Thyroid gland (tissue), 4 donors: Measurements from ENCODE around the gene RPTOR. TPM values are rescaled to one million over a fixed set of nuclear protein-coding genes. Genes with fewer than 3 reads are reported as not detected.

ENCODE experiments used
- DNase-seq, 2 donors: peaks; one replicate each; pipeline ENCODE4 v3.0.0-alpha.2; 2019
- H3K27ac ChIP-seq, 3 donors: fragments of 200-600 bp; sonication (generic); 1 replicate in 2 of 3; 2 replicates in 1 of 3; pipeline ENCODE4 v1.5.1; 2016 to 2019; ENCODE audit warnings: mild to moderate bottlenecking in 1 of 3, moderate library complexity in 1 of 3
- H3K27me3 ChIP-seq: fragments of 200-600 bp; sonication (generic); one replicate; pipeline ENCODE4 v1.5.1; 2019
- H3K36me3 ChIP-seq, 2 donors: fragments of 200-600 bp; sonication (generic); one replicate each; pipeline ENCODE4 v1.5.1; 2016 to 2019
- H3K4me1 ChIP-seq, 2 donors: fragments of 200-600 bp; sonication (generic); one replicate each; pipeline ENCODE4 v1.5.1; 2017 to 2019
- H3K4me3 ChIP-seq, 3 donors: fragments of 200-600 bp; sonication (generic); replicated peaks in 1 of 3; 1 replicate in 2 of 3; 2 replicates in 1 of 3; pipeline ENCODE4 v1.5.1; 2016; ENCODE audit warnings: mild to moderate bottlenecking in 1 of 3
- H3K9me3 ChIP-seq: fragments of 200-600 bp; sonication (generic); one replicate; pipeline ENCODE4 v1.5.1; 2017
- POLR2A ChIP-seq, 2 donors: fragments of 450-650 bp; IDR thresholded peaks; one replicate each; pipeline ENCODE4 v1.6.1; 2017; ENCODE audit warnings: antibody characterized with exemption in 2 of 2, mild to moderate bottlenecking in 2 of 2, moderate library complexity in 1 of 2
- WGBS, 2 donors: methylation state at CpG; one replicate each; pipeline ENCODE4 v1.1.5; 2017; 5-methylcytosine and 5-hydroxymethylcytosine counted together
- intact Hi-C: fragments of 100-400 bp; cut with DNase I; formaldehyde crosslinking; loops from one replicate; pipeline ENCODE4 v1.15.1; 2023
- total RNA-seq, 4 donors: library from RNA; depleted of rRNA; stranded (reverse); fragments of >200 nt; gene quantifications; one replicate each; pipeline ENCODE4 v1.2.3, GENCODE V29; 2016
- TF ChIP-seq, protein P1 (sequence below), 6 experiments: fragments of 200-600 bp in 3 of 6; fragments of 450-650 bp in 3 of 6; sonication (generic) in 3 of 6; IDR thresholded peaks; one replicate each; pipeline ENCODE4 v1.5.1; 2016 to 2019; ENCODE audit warnings: antibody characterized with exemption in 6 of 6, mild to moderate bottlenecking in 2 of 6, inconsistent platforms in 1 of 6, moderate library complexity in 1 of 6

Gene RPTOR
- total RNA-seq, 4 donors from 2014 or later = 24.2 to 58.1 (median 34.5) TPM

DNA sequence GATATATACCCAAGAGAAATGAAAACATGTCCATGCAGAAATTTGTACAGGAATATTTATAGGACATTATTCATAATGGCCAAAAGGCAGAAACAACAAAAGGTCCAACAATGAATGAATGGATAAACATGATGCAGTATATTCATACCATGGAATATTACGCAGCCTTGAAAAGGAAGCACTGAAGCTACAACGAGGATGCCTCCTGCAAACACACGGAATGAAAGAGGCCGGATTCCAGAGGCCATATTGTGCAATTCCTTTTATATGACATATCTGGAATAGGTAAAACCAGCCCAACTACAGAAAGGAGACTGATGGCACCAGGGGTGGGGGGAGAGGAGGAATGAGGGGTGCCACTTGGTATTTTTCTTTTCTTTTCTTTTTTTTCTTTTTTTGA, 432.5 kb downstream of the RPTOR start:
- H3K27ac ChIP-seq = no peak overlapping the region
- no peaks in the 10 kb centered on the region for H3K36me3 ChIP-seq
- TF ChIP-seq, protein P1, sequence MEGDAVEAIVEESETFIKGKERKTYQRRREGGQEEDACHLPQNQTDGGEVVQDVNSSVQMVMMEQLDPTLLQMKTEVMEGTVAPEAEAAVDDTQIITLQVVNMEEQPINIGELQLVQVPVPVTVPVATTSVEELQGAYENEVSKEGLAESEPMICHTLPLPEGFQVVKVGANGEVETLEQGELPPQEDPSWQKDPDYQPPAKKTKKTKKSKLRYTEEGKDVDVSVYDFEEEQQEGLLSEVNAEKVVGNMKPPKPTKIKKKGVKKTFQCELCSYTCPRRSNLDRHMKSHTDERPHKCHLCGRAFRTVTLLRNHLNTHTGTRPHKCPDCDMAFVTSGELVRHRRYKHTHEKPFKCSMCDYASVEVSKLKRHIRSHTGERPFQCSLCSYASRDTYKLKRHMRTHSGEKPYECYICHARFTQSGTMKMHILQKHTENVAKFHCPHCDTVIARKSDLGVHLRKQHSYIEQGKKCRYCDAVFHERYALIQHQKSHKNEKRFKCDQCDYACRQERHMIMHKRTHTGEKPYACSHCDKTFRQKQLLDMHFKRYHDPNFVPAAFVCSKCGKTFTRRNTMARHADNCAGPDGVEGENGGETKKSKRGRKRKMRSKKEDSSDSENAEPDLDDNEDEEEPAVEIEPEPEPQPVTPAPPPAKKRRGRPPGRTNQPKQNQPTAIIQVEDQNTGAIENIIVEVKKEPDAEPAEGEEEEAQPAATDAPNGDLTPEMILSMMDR (IDR thresholded peaks at IDR 0.05) = no peak
- TF ChIP-seq POLR2A (IDR thresholded peaks at IDR 0.05) = no peak
- H3K4me1 ChIP-seq = peaks cover 4 to 7% of the 10 kb centered on the region in 2 donors
- no peak for DNase-seq
- 89 to 93% methylated on average over 4 of the region's 4 CpGs for WGBS, 2 donors
- no peak overlapping the region for H3K4me3 ChIP-seq
- H3K9me3 ChIP-seq = no peaks in the 10 kb centered on the region
- peaks cover 4% of the 10 kb centered on the region for H3K27me3 ChIP-seq
- intact Hi-C loops = no loop called here

DNA sequence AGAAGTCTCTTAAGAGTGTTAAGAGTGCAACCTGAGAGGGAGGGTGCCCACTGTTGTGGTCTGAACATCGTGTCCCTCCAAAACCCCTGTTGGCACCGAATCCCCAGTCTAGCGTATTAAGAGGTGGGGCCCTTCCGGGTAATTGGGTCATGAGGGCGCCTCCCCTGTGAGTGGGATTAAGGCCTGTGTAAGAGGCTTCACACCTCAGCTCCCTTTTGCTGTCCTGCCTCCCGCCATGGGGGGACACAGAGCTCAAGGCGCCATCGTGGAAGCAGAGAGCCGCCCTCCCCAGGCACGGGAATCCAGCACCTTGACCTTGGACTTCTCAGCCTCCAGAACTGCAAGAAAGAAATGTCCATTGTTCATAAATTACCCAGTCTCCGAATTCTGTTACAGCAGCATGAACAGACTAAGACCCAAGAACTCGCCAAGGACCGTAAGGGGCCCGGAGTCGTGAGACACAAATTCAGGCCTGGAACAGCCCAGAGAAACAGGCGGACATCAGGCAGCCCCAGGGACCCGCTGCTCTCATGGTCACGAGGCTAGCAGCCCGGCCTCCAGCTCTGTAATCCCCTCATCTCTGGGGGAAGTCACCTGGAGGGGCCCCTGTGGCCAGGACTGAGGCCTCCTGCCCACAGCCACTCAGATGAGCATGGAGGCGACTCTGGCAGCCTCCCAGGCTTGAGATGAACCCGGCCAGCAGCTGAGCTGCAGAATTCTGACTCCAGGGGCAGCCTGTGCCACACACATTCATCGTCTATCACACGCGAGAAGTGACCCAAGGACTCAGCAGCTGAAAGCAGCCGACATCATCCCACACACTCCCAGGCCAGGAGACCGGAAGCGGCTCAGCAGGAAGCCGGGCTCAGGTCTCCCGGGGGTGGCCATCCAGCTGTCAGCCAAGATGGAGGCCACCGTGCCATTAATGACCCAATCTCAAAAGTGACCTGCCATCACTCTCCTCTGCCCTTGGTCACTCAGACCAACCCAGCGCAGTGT, 434.2 kb downstream of the RPTOR start:
- Histone ChIP-seq H3K27me3 (peaks cover 4% of the 10 kb centered on the region), H3K36me3 (no peaks in the 10 kb centered on the region), H3K4me1 (peaks cover 4 to 7% of the 10 kb centered on the region in 2 donors), H3K4me3 (no peak overlapping the region), H3K9me3 (no peaks in the 10 kb centered on the region), H3K27ac (no peak overlapping the region)
- no peak for TF ChIP-seq POLR2A (IDR thresholded peaks at IDR 0.05)
- 85 to 91% methylated on average over 21 of the region's 31 CpGs for WGBS, 2 donors
- intact Hi-C loops = no loop called here
- DNase-seq = no peak

DNA sequence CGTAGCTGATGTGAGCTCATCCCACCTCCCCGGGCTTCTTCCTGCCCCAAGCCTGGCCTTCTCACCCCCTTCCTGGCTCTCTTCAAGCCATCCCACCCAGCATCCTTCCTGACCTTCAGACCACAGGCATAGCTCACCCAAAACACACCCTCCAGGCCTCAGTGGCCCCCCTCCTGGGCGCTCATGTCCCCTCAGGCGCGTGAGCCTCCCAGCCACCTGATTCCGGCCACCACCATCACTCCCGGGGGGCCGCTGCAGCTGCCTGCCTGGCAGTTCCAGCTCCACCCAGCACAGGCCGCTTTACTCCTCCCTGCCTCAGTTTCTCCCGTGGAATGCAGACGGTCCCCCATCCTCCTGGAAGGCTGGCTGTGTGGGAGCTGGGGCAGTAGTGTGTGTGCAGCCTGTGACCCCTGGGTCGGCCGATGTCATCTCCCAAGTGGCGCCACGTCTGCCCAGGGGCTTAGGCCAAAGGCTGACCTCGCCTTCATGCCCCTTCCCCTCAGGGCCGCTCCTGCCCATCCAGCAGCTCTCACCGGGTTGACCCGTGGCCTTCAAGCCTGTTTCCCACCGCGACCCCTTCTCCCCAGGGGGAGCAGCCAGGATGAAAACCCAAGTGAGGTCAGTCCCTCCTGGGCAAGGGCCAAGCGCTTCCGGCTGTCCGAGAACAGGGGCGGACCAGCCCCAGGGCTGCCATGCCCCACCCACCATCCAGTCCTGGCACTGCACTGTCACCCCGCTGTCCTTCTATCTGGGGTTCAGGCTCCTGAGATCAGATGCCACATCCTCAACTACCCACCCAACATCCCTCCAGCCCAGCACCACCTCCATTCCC, 435.1 kb downstream of the RPTOR start:
- no peak for DNase-seq
- 75 to 86% methylated on average over 23 to 25 of the region's 26 CpGs for WGBS, 2 donors
- no peak overlapping the region for H3K4me3 ChIP-seq
- H3K4me1 ChIP-seq = peaks cover 4 to 7% of the 10 kb centered on the region in 2 donors
- intact Hi-C loops = loop anchor here (5.0 kb wide), 1 partner anchor 552 kb away; no protein-coding TSS in a partner anchor
- H3K27me3 ChIP-seq = peaks cover 4% of the 10 kb centered on the region
- H3K9me3 ChIP-seq = no peaks in the 10 kb centered on the region
- H3K27ac ChIP-seq = no peak overlapping the region
- no peaks in the 10 kb centered on the region for H3K36me3 ChIP-seq
- TF ChIP-seq, protein P1 (IDR thresholded peaks at IDR 0.05) = no peak
- no peak for TF ChIP-seq POLR2A (IDR thresholded peaks at IDR 0.05)

DNA sequence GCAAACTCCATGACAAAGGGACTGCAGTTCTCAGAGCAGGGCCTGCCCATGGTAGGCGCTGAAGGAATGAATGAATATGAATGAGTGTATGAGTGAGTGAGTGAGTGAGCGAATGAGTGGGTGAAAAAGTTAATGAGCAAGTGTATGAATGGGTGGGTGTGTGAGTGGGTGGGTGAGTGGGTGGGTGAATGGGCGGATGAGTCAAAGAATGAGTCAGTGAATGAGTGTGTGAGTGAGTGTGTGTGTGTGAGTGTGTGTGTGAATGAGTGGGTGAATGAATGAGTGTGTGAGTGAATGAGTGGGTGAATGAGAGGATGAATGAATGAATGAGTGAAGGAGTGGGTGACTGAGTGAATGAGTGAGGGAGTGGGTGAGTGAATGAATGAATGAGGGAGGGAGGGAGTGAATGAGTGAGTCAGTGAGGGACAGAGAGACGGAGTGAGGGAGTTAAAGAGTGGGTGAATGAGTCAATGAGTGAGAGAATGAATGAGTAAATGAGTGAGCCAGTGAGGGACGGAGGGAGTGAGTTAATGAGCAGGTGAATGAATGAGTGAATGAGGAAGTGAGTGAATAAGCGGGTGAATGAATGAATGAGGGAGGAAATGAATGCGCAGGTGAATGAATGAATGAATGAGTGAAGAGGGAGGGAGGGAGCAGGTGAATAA, 435.9 kb downstream of the RPTOR start:
- H3K27ac ChIP-seq = no peak overlapping the region
- WGBS, 2 donors = 60 to 64% methylated on average over 7 of the region's 7 CpGs

More for the DNA sequence above, 435.9 kb downstream of the RPTOR start:
- H3K9me3 ChIP-seq = no peaks in the 10 kb centered on the region
- peaks cover 4% of the 10 kb centered on the region for H3K27me3 ChIP-seq
- intact Hi-C loops = loop anchor here (5.0 kb wide), 1 partner anchor 553 kb away; no protein-coding TSS in a partner anchor
- H3K4me3 ChIP-seq = no peak overlapping the region
- peaks cover 4 to 7% of the 10 kb centered on the region in 2 donors for H3K4me1 ChIP-seq
- TF ChIP-seq POLR2A (IDR thresholded peaks at IDR 0.05) = no peak
- TF ChIP-seq, protein P1 (IDR thresholded peaks at IDR 0.05) = no peak
- no peak for DNase-seq
- no peaks in the 10 kb centered on the region for H3K36me3 ChIP-seq
